Measurements from ENCODE around the gene TUBA1C. TPM values are rescaled to one million over a fixed set of nuclear protein-coding genes. Genes with fewer than 3 reads are reported as not detected.

TUBA1C gene
- total and polyA plus RNA-seq, 2 of the 4 experiments (the other 2 are of a cell fraction): 1,420 to 2,555 TPM

DNA sequence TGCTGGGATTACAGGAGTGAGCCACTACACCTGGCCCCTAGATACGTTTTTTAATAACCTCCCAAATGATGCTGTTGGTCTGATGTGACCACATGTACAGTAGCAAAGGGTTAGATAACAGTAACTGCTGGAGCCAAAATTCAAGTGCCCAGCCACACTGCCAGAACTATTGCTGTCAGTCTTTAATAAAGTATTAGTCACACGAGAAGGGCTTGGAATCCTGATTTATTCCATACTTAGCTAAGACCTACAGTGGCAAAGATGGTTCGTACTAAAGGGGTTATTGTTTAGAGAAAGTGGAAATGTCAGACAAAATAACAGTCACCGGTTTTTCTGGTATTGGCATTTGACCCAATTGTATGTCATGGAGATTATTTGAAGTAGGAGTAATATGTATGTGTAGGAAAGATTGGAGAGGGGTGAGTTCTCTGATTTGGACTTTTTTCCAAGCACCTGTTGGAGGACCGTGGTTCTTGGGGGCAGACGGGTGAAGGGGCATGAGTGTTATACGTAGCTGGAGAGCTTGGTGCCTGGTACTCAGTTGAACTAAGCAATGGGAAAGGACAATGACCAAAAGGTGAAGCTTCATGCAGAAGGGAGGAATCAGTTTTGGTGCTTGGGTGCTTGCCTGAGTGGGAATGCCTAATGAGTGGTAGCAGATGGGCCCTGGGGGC lies 9.7 kb downstream of the TUBA1C start:
- no peak for DNase-seq
- Histone ChIP-seq H2BK20ac (ENCODE audit: low read depth, low read length) (no peak overlapping the region), H4K5ac (ENCODE audit: low read depth, low read length) (no peak overlapping the region), H3K27ac (ENCODE audit: insufficient read depth, low read length) (no peak overlapping the region), H3K4me2 (ENCODE audit: low read depth, low read length) (no peak overlapping the region), H2AFZ (replicated peaks; ENCODE audit: low read length, poor library complexity) (no peak overlapping the region), H2BK15ac (ENCODE audit: low read depth, low read length) (no peak overlapping the region), H2BK120ac (ENCODE audit: low read depth, low read length) (no peak overlapping the region), H3K79me1 (ENCODE audit: low read depth in 1 of 2, low read length in 2 of 2) (peaks cover 22 to 47% of the 10 kb centered on the region in 2 experiments), H3K18ac (ENCODE audit: low read depth, low read length) (no peak overlapping the region), H3K23ac (ENCODE audit: low read depth, low read length) (no peak overlapping the region), H3K4ac (ENCODE audit: low read depth, low read length) (no peak overlapping the region), H4K20me1 (ENCODE audit: insufficient read depth, low read length) (peaks cover 64% of the 10 kb centered on the region), H2AK9ac (replicated peaks; ENCODE audit: low read depth, low read length, poor library complexity) (no peak overlapping the region), H3K9me1 (ENCODE audit: insufficient read depth, low read length) (peaks cover 18% of the 10 kb centered on the region), H3K56ac (ENCODE audit: extremely low read depth, insufficient read depth, low read length) (no peak overlapping the region), H3K9ac (ENCODE audit: low read depth, low read length) (no peak overlapping the region), H3K9me3 (ENCODE audit: control insufficient read depth, insufficient read depth, low read length) (no peaks in the 10 kb centered on the region), H3K4me1 (ENCODE audit: control insufficient read depth, insufficient read depth, low read length) (peaks cover 2% of the 10 kb centered on the region; the same call in 1 of the 2 replicates), H3K14ac (replicated peaks; ENCODE audit: low read depth, low read length) (no peak overlapping the region), H2AK5ac (ENCODE audit: low read depth, low read length) (no peak overlapping the region), H3K36me3 (ENCODE audit: control insufficient read depth, insufficient read depth, low read length) (peaks cover 41% of the 10 kb centered on the region), H3K4me3 (ENCODE audit: insufficient read depth, low read depth, low read length) (no peak overlapping the region), H3K27me3 (ENCODE audit: control insufficient read depth, insufficient read depth, low read length) (no peaks in the 10 kb centered on the region; the same call in 1 of the 2 replicates), H2BK5ac (ENCODE audit: low read depth, low read length, poor library complexity, severe bottlenecking) (no peak overlapping the region), H4K8ac (ENCODE audit: low read depth in 2 of 2, low read length in 2 of 2) (no peak overlapping the region), H4K91ac (ENCODE audit: insufficient read depth, low read depth, low read length) (no peak overlapping the region)
- WGBS, 2 experiments (ENCODE audit: extremely low coverage in 2 of 2, insufficient read length in 1 of 2): 85% methylated on average over 4 of the region's 7 CpGs; no CpG with 5 or more reads in 1 of the 2 experiments
- ChIA-PET POLR2A (ENCODE audit: unreplicated experiment) (no interaction called here), CTCF (interaction anchor here (0.7 kb wide), 1 partner anchor 14 kb away, joined by 3 read pairs; no protein-coding TSS in a partner anchor)
- BruUV-seq (replicated peaks): no TSS peak
- no peak for ATAC-seq (ENCODE audit: low read depth)
- dilution Hi-C loops (cut with HindIII; ENCODE audit: low sequenced_read_pairs, unreplicated experiment): no loop called here
- in situ Hi-C loops (cut with MboI; ENCODE audit: low sequenced_read_pairs): no loop called here
- intact Hi-C loops (cut with micrococcal nuclease): no loop called here
- no peak for TF ChIP-seq FOS (IDR thresholded peaks at IDR 0.05; ENCODE audit: low read depth, low read length)
- no peak for TF ChIP-seq RFX5 (IDR thresholded peaks at IDR 0.05; ENCODE audit: low read depth, low read length)
- TF ChIP-seq RCOR1 (IDR thresholded peaks at IDR 0.05; ENCODE audit: insufficient replicate concordance, low read length): no peak
- no peak for TF ChIP-seq MXI1 (IDR thresholded peaks at IDR 0.05; ENCODE audit: borderline replicate concordance, low read depth, low read length)
- no peak for TF ChIP-seq NFE2L2 (IDR thresholded peaks at IDR 0.05; ENCODE audit: low read depth, low read length)
- TF ChIP-seq RAD21 (IDR thresholded peaks at IDR 0.05; ENCODE audit: low read length): no peak
- TF ChIP-seq, protein P1, sequence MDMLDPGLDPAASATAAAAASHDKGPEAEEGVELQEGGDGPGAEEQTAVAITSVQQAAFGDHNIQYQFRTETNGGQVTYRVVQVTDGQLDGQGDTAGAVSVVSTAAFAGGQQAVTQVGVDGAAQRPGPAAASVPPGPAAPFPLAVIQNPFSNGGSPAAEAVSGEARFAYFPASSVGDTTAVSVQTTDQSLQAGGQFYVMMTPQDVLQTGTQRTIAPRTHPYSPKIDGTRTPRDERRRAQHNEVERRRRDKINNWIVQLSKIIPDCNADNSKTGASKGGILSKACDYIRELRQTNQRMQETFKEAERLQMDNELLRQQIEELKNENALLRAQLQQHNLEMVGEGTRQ (IDR thresholded peaks at IDR 0.05; ENCODE audit: low read depth, low read length): no peak
- no peak for TF ChIP-seq MAZ (IDR thresholded peaks at IDR 0.05; ENCODE audit: borderline replicate concordance, low read depth, low read length)
- TF ChIP-seq MAFK (IDR thresholded peaks at IDR 0.05; ENCODE audit: low read depth, low read length): no peak

All from IMR-90 (cell line).